ENCODE results near the gene SCARB1. TPM values are rescaled to one million over a fixed set of nuclear protein-coding genes. Genes with fewer than 3 reads are reported as not detected.

SCARB1 gene
- total RNA-seq, 1 donor from 2014 or later: 25.1 TPM

DNA sequence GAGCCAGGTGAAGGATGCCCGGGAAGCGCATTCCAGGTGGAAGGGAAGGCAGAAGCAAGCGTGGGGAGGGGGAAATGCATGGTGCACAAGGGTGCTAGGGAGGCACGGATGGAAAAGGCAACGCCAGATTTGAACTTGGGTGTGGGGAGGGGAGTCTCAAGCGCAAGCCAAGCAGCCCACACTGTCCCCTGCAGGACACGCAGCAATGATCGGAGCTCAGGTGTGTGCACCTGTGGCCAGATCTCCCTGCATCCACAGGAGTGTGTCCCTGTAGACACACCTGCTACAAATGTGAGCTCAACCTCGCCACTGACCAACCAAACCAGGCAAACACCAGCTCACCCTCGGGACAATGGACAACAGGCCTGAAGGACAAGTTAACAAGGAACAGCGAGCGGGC, 63.2 kb downstream of the SCARB1 start:
- Mint-ChIP-seq H3K4me1 (ENCODE audit: low read depth, unreplicated experiment) (peaks cover 5% of the 10 kb centered on the region), H3K36me3 (ENCODE audit: unreplicated experiment) (no peaks in the 10 kb centered on the region), H3K9me3 (ENCODE audit: unreplicated experiment) (peaks cover 8% of the 10 kb centered on the region), H3K27ac (ENCODE audit: unreplicated experiment) (no peak overlapping the region), H3K27me3 (ENCODE audit: unreplicated experiment) (peaks cover 5% of the 10 kb centered on the region), H3K4me3 (ENCODE audit: unreplicated experiment) (no peak overlapping the region)
- TF ChIP-seq, protein P1, sequence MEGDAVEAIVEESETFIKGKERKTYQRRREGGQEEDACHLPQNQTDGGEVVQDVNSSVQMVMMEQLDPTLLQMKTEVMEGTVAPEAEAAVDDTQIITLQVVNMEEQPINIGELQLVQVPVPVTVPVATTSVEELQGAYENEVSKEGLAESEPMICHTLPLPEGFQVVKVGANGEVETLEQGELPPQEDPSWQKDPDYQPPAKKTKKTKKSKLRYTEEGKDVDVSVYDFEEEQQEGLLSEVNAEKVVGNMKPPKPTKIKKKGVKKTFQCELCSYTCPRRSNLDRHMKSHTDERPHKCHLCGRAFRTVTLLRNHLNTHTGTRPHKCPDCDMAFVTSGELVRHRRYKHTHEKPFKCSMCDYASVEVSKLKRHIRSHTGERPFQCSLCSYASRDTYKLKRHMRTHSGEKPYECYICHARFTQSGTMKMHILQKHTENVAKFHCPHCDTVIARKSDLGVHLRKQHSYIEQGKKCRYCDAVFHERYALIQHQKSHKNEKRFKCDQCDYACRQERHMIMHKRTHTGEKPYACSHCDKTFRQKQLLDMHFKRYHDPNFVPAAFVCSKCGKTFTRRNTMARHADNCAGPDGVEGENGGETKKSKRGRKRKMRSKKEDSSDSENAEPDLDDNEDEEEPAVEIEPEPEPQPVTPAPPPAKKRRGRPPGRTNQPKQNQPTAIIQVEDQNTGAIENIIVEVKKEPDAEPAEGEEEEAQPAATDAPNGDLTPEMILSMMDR (IDR thresholded peaks at IDR 0.05; ENCODE audit: partially characterized antibody, unreplicated experiment): no peak
- no peak for DNase-seq

DNA sequence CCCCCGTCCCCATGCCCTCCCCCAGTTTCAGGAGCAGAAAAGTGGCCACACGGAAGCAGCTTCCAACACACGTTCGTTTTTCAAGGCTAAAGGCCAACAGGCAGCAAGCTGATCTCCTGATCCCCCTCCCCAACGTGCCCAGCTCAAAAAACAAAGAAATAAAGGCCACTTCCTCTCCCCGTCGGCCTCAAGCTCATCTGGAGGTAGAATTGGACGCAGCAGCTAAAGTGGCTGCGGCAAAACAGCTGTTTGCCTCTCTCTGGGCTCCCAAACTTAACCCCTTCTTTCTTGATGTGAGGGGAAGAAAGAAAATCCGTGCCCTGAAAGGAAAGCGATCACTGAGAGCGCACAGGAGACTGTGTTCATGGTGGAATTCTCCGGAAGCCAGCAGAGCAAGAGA, 66.3 kb downstream of the SCARB1 start:
- Mint-ChIP-seq H3K27me3 (ENCODE audit: unreplicated experiment) (no peaks in the 10 kb centered on the region), H3K9me3 (ENCODE audit: unreplicated experiment) (peaks cover 2% of the 10 kb centered on the region), H3K36me3 (ENCODE audit: unreplicated experiment) (no peaks in the 10 kb centered on the region), H3K4me3 (ENCODE audit: unreplicated experiment) (no peak overlapping the region), H3K4me1 (ENCODE audit: low read depth, unreplicated experiment) (peaks cover 9% of the 10 kb centered on the region), H3K27ac (ENCODE audit: unreplicated experiment) (no peak overlapping the region)
- TF ChIP-seq, protein P1 (IDR thresholded peaks at IDR 0.05; ENCODE audit: partially characterized antibody, unreplicated experiment): no peak
- no peak for DNase-seq

DNA sequence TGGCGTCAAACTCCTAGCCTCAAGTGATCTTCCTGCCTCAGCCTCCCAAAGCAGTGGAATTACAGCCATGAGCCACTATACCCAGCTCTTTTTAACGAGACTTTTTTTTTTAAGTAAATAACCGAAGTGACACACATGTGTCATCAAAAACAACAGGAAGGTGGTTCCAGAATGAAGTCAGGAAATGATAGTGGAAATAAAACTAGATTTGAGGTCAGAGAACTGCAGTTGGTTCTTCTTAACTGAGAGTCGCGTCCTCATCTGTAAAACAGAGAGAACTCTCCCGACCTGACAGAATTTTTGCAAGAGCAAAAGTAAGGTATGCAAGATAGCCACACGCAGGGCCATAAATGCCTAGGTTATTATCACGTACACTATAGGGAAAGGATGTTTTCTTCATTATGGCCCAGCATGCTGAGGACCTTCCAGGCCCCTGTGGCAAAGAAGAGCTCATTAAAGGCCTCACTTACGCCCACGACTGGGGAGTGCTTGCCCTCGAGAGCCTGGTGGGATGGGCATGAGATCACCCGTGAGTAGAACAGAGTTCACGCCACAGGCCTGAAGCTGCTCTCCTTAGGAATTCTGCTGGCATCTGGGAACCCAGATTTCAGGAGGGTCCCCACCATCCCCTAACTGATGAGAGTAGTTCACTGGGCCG, 67.2 kb downstream of the SCARB1 start:
- Mint-ChIP-seq H3K27ac (ENCODE audit: unreplicated experiment) (no peak overlapping the region), H3K4me1 (ENCODE audit: low read depth, unreplicated experiment) (peaks cover 9% of the 10 kb centered on the region), H3K36me3 (ENCODE audit: unreplicated experiment) (no peaks in the 10 kb centered on the region), H3K9me3 (ENCODE audit: unreplicated experiment) (peaks cover 2% of the 10 kb centered on the region), H3K4me3 (ENCODE audit: unreplicated experiment) (no peak overlapping the region), H3K27me3 (ENCODE audit: unreplicated experiment) (no peaks in the 10 kb centered on the region)
- no peak for DNase-seq
- TF ChIP-seq, protein P1 (IDR thresholded peaks at IDR 0.05; ENCODE audit: partially characterized antibody, unreplicated experiment): no peak

DNA sequence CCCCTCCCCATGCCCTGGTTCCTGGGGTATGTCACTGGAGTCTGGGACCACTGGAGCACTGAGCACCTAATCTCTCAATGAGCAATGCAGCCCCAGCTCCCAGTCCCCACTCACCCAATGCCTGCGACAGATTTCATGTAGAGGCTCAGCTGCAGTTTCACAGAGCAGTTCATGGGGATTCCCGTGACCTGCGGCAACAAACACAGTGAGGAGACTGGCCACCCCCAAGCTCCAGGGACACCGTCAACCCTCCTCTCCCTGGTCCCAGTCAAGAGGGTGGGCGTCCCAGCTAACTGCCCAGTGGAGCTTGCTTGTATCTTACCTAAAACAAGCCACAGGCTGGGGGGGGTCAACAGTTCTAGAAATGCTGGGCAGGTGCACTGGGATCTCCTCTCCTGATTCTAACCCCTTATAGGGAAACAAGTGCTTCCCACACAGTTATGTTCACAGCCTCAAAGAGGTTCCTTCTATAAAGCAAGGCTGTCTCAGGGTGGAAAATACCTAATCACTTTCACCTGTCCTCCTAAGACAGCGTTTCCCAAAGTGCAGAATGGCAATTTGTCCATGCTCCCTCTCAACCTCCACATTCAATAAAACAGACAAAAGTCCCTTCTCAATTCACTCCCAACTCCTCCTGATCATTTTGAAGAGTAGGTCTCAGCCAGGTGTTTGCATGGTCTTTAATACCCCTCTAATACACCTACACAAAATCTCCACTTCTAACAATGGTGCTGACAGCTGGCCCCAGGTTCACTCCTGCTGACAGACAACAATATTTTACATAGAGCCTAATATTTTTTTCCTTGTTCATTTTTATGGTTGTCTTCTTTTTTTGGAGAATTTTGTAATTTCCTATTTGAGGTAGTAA, 68.3 kb downstream of the SCARB1 start:
- no peak for DNase-seq
- TF ChIP-seq, protein P1 (IDR thresholded peaks at IDR 0.05; ENCODE audit: partially characterized antibody, unreplicated experiment): no peak
- Mint-ChIP-seq H3K27me3 (ENCODE audit: unreplicated experiment) (no peaks in the 10 kb centered on the region), H3K4me3 (ENCODE audit: unreplicated experiment) (no peak overlapping the region), H3K4me1 (ENCODE audit: low read depth, unreplicated experiment) (peaks cover 12% of the 10 kb centered on the region), H3K36me3 (ENCODE audit: unreplicated experiment) (no peaks in the 10 kb centered on the region), H3K9me3 (ENCODE audit: unreplicated experiment) (peaks cover 2% of the 10 kb centered on the region), H3K27ac (ENCODE audit: unreplicated experiment) (no peak overlapping the region)

DNA sequence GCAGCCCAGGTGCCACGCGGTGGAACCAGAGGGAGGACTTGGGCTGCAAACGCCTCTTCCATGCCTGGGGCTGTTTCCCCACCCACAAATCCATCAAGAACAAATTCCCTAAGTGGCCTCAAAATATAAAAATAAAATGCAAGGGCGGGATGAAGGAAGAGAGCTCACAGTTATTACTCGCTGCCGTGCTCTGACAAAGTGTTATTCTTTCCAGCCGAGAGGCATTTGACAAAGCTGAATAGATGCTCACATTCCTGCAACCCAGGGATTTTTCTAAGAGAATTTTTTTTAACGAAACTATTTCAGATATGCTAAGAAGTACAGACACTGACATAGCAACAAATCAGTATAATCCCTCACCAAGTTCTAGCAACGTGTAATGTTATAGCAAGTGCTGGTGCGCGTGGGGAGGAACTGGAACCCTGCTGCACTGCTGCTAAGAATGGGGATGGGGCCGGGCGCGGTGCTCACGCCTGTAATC, 70.7 kb downstream of the SCARB1 start:
- Mint-ChIP-seq H3K27ac (ENCODE audit: unreplicated experiment) (peak overlapping the region; percentile 12), H3K4me3 (ENCODE audit: unreplicated experiment) (no peak overlapping the region), H3K9me3 (ENCODE audit: unreplicated experiment) (peaks cover 2% of the 10 kb centered on the region), H3K36me3 (ENCODE audit: unreplicated experiment) (no peaks in the 10 kb centered on the region), H3K4me1 (ENCODE audit: low read depth, unreplicated experiment) (peaks cover 12% of the 10 kb centered on the region), H3K27me3 (ENCODE audit: unreplicated experiment) (peaks cover 3% of the 10 kb centered on the region)
- TF ChIP-seq, protein P1 (IDR thresholded peaks at IDR 0.05; ENCODE audit: partially characterized antibody, unreplicated experiment): no peak
- DNase-seq: no peak
